Measurements from ENCODE around the gene NKX6-2.
"Not testable (repeated sequence)": the region's sequence is repeated elsewhere in the genome, so short reads cannot be mapped to it uniquely, and the experiment has no call there.

Gene NKX6-2

DNA sequence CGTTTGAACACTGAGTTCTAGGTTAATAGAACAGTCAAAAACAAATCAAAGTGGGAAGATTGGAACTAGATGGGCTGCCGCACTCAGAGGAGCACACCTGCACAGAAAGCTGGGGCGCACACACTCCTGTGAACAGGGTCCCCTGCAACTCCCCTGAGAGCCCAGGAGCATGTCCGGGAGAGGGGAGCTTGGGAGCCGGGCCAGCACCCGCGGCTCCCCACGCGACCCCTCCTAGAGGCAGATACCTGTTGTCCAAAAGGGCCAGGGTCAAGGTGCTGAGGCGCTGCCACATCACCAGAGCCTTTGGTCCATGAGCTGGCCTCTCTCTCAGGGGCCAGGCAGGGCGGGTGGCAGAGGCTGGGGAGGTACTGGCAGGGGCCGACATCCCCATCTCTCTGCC, 5.6 kb downstream of the NKX6-2 start:
- DNase-seq (ENCODE audit: low spot score), result no peak

DNA sequence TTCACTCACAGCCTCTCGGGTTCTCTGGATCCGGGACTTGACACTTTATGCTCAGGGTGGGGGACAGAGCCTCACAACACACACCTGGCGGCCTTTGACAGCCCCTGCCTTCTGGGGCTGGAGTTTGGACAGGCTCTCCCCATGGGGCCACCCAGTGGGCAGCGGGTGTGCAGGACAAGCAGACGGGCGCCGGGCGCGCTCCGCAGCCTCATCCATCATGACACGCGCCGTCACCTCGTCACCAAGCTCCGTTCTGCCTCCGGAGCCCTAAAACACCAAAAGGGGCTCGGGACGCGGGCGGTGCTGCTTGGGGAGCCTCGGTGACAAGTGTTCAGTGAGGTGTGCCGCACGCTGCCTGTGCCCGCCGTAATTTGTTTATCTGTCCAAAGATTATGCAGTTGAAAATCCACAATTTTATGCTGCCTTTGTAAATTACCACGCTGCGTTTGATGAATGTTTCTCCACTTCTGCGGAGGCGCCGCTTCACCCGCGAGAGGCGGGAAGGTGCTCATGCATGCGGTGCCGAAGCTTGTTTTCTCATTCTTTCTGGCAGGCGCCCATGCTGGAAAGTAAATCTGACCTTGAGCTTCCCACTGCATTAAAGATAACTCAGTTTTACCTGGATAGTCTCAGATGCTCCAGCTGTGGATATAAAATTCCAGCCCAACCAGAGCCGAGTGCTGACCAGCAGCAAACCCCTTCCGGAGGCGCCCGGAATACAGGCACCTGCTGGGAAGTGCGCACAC, 6.2 kb downstream of the NKX6-2 start:
- DNase-seq (ENCODE audit: low spot score), result no peak

DNA sequence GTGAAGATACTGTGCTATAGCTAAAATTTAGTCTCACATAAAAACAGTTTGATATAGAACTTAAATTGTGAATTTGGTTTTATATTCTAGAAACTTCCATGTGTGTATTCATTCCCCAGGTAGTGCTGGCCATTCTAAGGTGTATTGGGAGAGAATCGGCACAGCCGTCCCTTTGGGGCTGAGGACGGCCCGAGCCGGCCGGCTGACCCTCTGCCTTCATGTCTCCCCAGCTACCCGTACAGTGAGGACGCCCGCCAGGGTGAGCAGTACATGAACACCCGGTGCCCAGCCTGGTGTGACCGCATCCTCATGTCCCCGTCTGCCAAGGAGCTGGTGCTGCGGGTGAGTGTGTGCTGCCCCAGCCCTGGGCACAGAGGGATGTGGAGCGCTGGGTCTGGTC, 8.5 kb downstream of the NKX6-2 start:
- no peak for DNase-seq (ENCODE audit: low spot score)

DNA sequence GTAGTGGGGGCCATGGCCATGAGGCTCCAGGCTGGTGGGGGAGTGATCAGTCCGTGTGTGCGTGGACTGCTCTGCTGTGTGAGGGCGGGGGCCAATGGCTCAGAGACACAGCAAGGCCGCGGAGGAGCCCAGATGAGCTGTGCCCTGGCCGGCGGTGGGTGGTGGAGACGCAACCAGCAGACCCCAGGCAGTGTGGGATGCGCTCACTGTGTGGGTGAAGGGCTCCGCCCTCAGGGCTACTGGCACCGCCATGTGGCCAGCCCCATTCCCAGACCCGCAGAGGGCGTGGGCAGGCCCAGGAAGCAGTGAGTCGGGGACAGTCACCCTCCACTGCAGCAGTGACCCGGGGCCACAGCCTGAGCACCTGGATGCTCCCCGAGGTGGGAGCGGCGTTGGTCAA, 9.1 kb downstream of the NKX6-2 start:
- no peak for DNase-seq (ENCODE audit: low spot score)

DNA sequence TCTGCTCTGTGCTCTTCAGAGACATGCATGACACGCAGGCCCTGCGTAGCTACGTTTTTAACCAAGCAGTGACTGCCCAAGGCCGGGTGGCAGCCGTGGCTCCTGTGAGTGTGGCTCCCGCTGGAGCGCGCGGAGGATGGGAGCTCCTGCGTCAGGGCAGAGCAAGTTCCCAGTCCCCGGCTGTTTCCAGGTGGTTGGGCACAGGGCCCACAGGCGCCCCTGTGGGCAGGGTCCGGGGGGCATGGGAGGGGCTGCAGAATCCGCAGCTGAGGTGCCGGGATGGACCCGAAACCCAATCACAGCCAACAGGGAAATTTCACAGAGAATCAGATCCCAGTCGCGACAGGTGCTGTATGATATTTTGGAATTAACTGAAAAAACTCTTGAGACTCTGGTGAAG, 9.8 kb downstream of the NKX6-2 start:
- no peak for DNase-seq (ENCODE audit: low spot score)

DNA sequence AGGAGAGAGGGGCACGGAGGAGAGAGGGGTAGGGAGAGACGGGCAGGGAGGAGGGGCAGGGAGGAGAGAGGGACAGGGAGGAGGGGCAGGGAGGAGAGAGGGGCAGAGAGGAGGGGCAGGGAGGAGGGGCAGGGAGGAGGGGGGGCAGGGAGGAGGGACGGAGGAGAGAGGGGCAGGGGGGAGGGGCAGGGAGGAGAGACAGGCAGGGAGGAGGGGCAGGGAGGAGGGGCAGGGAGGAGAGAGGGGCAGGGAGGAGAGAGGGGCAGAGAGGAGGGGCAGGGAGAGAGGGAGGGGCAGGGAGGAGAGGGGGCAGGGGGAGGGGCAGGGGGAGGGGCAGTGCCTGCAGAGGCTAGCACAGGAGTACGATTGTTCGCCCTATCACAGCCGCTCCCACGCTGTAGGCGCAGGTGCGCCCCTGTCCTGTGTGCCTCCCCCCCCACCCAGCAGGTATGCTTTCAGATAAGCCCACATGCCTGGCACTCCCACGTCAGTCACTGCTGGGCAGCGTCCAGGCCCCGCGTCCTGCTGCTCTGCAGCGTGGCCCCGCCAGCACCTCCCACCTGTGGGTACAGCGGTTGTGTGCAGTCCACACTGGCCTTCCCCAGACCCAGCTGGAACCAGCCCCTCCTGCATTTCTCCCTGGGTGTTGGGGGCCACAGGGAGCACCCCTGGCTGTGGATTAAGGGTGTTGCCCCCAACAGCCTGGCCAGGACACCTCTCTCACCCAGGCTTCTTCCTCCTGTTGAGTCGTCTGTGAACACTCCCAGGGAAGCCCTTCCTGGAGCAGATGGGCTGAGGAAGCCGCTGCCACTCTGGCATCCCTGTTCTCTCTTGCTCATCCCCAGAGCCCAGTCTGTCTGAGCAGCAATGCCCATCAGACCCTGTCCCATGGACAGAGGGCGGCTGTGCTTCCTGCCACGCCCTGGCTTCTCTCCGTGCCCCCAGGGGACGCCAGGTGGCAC, 10.8 kb downstream of the NKX6-2 start:
- peak; percentile 97 for DNase-seq (ENCODE audit: low spot score)

DNA sequence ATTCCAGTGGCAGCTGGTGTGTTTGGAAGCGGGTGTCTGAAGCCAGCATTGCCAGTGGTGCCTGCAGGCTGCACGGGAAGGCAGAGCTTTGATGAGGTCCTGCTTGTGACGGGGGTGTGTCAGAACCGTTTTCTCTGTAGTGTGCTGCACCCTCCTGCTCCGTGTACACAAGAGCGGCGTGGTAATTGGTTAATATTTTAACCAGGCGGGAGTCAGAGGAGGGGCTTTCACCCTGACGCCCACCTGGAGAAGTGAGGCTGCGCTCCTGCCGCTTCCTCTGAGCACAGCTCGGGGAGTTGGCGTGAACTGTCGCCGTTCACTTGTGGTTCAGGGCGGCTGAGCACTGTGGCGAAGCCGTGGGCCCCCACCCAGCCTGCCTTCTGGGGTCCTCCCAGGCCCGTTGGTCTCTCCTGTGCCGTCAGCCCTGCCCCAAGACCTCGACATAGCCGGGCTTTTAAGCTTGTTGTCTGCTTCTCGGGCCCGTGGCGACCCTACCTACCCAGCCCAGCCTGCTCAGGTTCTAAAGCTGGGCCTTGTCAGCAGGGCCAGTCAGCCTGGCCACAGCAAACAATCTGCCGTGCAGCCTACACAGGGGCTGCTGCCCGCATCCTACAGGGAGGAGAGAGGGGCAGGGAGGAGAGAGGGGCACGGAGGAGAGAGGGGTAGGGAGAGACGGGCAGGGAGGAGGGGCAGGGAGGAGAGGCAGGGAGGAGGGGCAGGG, 11.6 kb downstream of the NKX6-2 start:
- DNase-seq (ENCODE audit: low spot score), result no peak

DNA sequence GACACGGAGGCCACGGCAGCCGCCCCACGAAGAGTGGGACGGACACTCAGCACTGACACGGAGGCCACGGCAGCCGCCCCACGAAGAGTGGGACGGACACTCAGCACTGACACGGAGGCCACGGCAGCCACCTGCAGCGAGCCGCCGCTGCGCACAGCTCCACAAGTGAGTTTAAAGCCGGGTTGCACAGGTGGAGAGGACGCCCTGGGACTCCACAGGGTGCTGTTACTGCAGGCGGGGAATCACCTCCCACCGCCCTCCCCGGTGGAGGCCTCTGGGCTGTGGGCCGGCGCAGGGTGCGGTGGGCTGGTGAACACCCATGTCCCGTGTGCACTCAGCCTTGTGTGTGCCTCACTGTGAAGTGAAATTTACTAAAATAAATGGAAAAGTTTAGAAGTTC, 13.1 kb downstream of the NKX6-2 start:
- DNase-seq (ENCODE audit: low spot score), result not testable (repeated sequence)

DNA sequence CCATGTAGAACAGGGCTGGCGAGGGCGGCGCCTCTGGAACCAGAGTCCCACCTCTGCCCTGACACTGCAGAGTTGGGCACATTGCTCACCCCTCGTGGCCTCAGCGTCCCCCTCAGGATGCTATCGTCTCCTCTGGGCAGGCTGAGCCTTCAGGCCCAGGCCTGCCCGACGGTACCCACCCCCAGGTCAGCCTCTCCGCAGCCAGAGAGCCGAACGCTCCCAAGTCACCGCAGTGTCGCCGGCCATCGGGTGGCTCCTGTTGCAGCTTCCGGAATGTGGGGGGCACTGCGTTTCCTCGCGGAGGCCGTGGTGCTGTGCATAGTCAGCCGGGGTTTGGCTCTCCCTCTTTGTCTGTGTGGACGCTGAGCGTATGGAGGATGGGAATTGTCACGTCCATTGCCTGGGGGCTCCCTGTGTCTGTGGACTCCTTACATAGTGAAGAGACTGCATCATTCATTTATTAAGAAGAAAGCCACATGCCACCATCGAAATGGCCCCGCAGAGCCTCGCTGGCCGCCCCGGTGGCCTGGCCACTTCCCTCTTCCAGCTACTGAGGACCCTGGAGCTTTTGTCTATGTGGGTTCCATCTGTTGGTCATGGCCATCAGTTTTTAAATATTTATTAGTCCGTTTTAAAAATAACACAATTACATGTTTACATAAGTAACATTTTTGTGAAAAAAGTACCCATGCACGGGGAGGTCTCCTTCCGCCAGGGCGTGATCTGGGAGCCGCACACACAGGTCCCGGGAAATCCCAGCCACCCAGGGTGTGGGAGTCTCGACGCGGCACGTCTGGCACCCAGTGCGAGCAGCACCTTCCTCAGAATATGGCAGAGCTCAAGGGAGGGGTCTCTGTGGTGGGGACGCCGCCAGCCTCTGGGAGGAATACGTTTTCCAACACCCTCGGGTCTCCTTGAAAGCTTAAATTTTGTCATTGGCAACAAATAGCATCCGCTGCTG, 15.6 kb downstream of the NKX6-2 start:
- no peak for DNase-seq (ENCODE audit: low spot score)

DNA sequence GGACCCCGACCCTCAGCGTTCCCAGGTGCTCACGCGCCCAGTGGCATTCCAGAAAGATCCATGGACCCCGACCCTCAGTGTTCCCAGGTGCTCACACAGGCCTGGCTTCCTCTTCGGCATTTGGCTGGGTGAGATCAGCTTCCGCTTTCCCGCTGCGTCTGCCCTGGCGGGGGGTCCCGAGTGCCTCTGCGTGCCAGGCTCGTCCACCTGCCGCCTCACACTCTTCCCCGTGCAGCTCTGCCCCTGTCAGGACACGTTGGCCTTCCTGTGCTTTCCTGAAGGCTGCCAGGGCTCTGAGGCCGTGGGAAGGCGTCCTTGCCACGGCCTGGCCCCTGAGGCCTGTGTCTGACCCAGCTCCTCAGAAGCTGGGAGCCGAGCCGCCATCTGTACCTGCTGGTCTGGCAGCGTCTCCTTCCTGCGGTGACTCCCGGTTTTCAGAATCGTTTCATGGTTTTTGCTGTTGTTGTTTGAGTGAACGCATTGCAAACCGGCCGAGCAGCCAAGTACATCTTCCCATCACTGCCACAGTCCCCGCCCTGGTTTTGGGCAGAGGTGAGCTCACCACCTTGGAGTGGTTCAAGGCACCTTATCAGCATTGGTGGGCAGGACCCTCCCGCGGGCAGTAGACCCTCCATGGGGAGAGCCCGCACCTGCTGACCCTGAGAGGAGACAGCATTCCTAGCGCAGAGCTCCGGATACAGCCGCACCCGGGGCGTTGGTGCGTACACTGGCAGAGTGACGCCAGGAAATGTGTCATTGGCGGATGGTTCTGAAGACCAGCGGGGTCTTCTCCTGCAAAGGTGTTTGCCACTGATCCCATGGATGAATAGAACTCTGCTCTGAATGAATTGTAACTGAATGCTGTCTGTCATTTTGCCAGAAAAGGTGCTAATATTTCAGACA, 17.4 kb downstream of the NKX6-2 start:
- no peak for DNase-seq (ENCODE audit: low spot score)

DNA sequence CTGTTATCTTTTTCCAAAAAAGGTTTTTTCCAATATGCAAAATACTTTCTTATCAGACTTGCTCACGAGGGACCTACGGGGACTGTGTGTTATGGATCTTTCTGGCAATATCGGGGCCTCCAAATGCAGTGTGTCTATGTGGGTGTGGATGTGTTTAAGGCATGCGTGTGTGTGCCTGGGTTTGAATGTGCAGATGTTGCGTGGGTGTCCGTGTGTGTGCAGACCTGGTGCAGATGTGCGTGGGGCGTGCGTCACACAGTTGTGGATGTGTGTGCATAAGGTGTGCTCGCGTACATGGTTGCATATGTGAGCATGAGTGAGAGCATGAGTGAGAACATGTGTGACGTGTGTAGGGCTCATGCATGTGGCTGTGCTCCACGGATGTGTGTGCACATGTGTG, 19.7 kb downstream of the NKX6-2 start:
- no peak for DNase-seq (ENCODE audit: low spot score)

DNA sequence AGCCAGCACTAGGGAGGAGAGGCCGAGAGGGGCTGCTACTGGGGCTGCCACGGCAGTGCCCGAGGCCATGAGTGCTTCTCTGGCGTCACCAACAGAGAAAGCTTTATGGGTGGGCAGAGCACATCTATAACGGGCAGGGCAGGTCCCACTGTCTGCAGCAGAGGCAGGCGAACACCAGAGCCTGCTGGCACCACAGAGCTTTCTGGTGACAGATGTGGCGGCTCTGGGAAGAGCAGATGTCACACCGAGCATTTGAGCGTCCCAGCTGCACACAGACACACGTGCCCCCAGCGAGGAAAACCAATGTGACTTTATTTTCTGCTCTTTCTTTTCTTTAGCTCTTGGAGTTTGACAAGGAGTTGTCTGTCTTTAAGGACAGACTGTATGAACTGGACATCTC, 20.5 kb downstream of the NKX6-2 start:
- DNase-seq (ENCODE audit: low spot score), result peak; percentile 62

DNA sequence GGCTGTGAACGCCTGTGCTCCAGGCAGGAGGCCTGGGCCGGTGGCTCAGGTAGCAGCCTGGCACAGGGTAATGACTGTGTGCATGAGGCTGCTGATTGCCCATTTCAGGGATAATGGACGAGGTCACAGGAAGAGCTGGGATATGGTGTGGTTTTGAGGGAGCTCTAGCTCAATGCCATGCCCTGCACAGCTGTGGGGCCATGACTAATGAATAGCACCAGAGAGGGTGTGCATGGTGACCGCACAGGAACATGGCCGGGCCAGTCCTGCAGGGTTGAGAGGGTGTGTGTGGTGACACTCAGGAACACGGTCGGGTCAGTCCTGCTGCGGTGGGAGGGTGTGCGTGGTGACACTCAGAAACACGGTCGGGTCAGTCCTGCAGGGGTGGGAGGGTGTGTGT, 21.8 kb downstream of the NKX6-2 start:
- DNase-seq (ENCODE audit: low spot score), result no peak

DNA sequence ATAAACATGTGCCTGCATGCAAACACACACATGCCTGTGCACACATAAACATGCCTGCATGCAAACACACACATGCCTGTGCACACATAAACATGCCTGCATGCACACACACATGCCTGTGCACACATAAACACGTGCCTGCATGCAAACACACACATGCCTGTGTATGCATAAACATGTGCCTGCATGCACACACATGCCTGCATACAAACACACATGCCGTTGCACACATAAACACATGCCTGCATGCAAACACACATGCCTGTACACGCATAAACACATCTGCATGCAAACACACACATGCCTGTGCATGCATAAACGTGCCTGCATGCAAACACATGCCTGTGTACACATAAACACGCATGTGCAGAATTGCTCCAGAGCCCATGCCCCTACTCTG, 22.4 kb downstream of the NKX6-2 start:
- no peak for DNase-seq (ENCODE audit: low spot score)

DNA sequence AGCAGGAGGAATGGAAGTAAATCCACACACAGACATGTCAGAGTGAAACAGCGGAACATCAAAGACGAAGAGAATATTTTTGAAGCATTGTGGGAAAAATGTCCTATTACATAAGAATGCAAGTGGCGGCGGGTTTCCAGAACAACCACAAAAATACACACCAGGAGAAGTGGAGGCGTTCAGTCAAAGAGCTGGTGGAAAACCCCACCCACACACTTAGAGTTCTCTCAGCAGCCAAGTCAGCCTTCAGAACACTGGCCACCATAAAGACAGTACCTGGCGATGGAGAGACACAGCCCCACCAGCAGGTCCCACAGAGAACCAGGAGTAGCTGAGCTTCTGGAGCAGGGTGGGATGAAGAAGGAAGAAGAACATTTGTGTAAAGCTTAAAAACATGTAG, 23.7 kb downstream of the NKX6-2 start:
- DNase-seq (ENCODE audit: low spot score), result no peak

DNA sequence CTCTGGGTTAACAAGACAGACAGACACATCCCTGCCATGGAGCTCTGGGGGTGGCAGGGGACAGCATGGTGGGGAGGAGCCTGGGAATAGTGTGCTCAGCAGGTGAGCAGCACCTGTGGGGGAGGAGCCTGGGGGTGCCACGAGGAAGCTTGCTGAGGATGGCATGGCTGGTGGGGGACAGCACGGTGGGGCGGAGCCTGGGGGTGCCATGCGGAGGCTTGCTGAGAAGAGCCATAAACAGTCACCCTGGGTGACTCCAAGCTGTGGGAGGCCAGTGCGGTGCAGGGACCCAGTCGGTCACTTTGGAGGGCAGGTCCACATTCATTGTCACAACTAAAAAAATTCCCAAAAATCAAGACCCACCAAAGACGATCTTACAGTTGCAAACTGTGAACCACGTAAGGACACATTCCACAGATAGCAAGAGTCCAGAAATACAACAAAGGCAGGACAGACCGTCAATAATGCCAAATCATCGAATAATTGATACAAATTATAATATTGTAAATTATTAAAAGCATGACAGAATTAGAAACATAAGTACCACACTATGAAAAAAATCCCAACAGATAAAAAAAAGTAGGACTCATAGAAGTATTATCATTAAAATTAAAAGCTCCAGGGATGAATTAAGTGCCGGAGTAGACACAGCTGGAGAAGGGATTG, 24.4 kb downstream of the NKX6-2 start:
- no peak for DNase-seq (ENCODE audit: low spot score)

DNA sequence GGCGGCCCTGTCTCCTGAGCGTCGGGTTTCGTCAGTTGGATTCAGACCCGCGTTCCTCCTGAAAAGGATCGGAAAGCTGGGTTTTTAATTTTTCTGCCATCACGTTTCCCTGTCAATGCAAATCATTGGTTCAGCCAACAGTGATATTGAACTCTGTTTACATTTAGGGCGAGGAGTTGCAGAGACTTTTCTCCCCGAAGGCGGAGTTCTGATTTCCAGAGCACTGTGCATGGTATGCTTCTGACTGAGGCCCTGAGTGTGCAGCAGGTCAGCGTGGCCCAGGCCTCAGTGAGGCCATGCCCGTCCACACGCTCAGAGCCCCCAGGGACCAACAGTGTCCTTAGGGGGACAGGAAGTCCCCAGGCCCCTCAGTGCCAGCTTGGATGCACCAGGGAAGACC, 27.1 kb downstream of the NKX6-2 start:
- no peak for DNase-seq (ENCODE audit: low spot score)

DNA sequence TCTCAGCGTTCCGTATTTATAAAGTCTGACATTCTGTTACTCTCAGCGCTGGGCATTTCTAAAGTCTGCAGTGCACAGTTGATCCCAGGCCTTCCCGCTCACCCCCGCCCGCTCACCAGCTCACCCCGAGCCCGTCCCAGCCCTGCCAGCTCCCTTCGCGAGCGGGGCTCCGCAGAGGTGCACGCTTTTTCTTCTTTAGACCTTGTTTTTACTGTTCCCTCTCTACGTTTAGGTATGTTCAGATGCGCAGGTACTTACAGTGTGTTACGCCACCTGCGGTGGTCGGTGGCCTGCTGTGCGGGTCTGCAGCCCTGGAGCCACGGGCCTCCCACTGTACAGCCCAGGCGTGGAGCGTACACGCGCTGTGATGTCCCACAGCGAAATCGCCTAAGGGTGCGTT, 28.8 kb downstream of the NKX6-2 start:
- no peak for DNase-seq (ENCODE audit: low spot score)

DNA sequence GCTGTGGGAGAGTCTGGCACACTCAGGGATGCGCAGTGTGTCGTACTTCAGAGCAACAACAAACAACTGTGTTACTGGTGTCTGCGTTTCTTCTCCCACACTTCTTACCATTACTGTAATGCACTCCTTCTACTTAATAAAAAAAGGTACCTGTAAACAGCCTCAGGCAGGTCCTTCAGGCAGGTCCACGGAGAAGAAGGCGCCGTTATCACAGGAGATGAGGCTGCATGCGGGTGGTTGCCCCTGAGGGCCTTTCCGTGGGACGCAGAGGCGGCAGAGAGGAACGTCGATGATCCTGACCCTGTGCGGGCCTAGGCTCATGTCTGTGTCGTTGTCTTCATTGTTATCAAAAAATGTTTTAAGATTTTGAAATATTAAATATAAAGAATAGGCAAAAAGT, 29.4 kb downstream of the NKX6-2 start:
- no peak for DNase-seq (ENCODE audit: low spot score)

DNA sequence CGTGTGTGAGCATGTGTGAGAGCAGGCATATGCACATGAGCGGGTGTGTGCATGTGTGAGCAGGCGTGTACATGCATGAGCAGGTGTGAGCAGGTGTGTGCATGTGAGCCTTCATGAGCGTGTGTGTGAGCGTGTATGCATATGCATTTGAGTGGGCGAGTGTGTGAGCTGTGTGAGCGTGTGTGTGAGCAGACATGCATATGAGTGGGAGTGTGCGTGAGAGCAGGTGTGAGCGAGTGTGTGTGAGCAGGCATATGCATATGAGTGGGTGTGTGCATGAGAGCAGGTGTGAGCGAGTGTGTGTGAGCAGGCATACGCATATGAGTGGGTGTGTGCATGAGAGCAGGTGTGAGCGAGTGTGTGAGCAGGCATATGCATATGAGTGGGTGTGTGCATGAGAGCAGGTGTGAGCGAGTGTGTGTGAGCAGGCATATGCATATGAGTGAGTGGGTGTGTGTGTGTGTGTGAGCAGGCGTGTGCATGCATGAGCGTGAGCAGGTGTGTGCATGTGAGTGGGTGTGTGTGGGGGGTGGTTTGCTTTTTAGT, 30.7 kb downstream of the NKX6-2 start:
- DNase-seq (ENCODE audit: low spot score), result no peak
